Measurements from ENCODE around the gene CAPZB.

- TF ChIP-seq POLR2A (IDR thresholded peaks at IDR 0.05), result no peak
- TF ChIP-seq CTCF (IDR thresholded peaks at IDR 0.05), result no peak
These were observed 85.1 kb downstream of the CAPZB start for GRCh38 chr1:19400192-19400611.
